PC-9 (cell line): ENCODE measurements around the gene TENM4.

Source experiments
- EZH2 ChIP-seq: fragments of 200-600 bp; sonication (generic); IDR thresholded peaks from 2 replicates; pipeline ENCODE4 v1.8.0; 2017; ENCODE audit warnings: antibody characterized with exemption, low read depth
- TF ChIP-seq, protein P1 (sequence below): fragments of 200-600 bp; sonication (generic); conservative IDR thresholded peaks from 2 replicates; pipeline ENCODE4 v1.6.1; 2017; ENCODE audit warnings: mixed run types, antibody characterized with exemption, mild to moderate bottlenecking, moderate library complexity

DNA sequence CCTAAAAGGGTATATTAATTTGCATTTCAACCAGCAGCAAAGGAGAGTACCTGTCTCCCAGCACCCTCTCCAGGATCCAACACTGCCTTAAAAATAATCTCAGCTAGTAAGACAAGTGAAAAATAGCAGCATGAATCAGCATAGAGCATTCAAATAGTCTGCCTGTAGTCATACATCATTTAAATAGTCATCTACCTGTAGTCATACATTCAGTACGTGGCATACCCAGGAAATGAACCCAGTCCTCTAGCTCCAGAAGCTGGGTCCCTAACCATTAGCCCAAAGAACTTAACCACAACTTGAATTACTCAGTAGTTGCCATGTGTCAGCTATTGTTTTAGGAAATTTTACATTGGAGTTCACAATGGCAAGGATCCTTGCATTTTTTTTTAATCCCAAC, 9.3 kb downstream of the TENM4 start:
- no peak for TF ChIP-seq EZH2
- TF ChIP-seq, protein P1, sequence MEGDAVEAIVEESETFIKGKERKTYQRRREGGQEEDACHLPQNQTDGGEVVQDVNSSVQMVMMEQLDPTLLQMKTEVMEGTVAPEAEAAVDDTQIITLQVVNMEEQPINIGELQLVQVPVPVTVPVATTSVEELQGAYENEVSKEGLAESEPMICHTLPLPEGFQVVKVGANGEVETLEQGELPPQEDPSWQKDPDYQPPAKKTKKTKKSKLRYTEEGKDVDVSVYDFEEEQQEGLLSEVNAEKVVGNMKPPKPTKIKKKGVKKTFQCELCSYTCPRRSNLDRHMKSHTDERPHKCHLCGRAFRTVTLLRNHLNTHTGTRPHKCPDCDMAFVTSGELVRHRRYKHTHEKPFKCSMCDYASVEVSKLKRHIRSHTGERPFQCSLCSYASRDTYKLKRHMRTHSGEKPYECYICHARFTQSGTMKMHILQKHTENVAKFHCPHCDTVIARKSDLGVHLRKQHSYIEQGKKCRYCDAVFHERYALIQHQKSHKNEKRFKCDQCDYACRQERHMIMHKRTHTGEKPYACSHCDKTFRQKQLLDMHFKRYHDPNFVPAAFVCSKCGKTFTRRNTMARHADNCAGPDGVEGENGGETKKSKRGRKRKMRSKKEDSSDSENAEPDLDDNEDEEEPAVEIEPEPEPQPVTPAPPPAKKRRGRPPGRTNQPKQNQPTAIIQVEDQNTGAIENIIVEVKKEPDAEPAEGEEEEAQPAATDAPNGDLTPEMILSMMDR: no peak
